GM18858 (cell line): ENCODE measurements around the gene CCT8.
"Not testable (repeated sequence)": the region's sequence is repeated elsewhere in the genome, so short reads cannot be mapped to it uniquely, and the experiment has no call there.

ENCODE experiments used
- ATAC-seq: cut with Tn5 transposase; IDR thresholded peaks from one replicate; pipeline ENCODE4 v1.9.1; 2021; ENCODE audit not compliant: unreplicated experiment

CCT8 gene

GRCh38 chr21:29078869-29079767 is 5.7 kb upstream of the CCT8 start:
- peak; percentile 41 for ATAC-seq

GRCh38 chr21:29077651-29078090 is 4.2 kb upstream of the CCT8 start:
- no peak for ATAC-seq

- not testable (repeated sequence) for ATAC-seq
Measured at GRCh38 chr21:29076731-29077640, 3.5 kb upstream of the CCT8 start.

- ATAC-seq, result no peak
Measured at GRCh38 chr21:29075706-29076466, 2.4 kb upstream of the CCT8 start.

- no peak for ATAC-seq
Measured at GRCh38 chr21:29074783-29075182, 1.3 kb upstream of the CCT8 start.

- ATAC-seq, result peak; percentile 16
Measured at GRCh38 chr21:29074007-29074376, 544 bp upstream of the CCT8 start.

- no peak for ATAC-seq
Measured at GRCh38 chr21:29072873-29073221, 601 bp downstream of the CCT8 start.

- peak; percentile 98 for ATAC-seq
Measured at GRCh38 chr21:29064850-29065481, 8.5 kb downstream of the CCT8 start.

GRCh38 chr21:29056538-29057050 is 16.9 kb downstream of the CCT8 start:
- ATAC-seq, result no peak

- no peak for ATAC-seq
Measured at GRCh38 chr21:29056005-29056404, 17.4 kb downstream of the CCT8 start.

GRCh38 chr21:29055080-29055479 is 18.4 kb downstream of the CCT8 start:
- no peak for ATAC-seq

GRCh38 chr21:29053656-29054055 is 19.8 kb downstream of the CCT8 start:
- ATAC-seq, result no peak

GRCh38 chr21:29053011-29053553 is 20.4 kb downstream of the CCT8 start:
- no peak for ATAC-seq

- no peak for ATAC-seq
Measured at GRCh38 chr21:29052224-29052623, 21.2 kb downstream of the CCT8 start.

GRCh38 chr21:29034678-29035077 is 38.8 kb downstream of the CCT8 start:
- no peak for ATAC-seq

GRCh38 chr21:29033871-29034270 is 39.6 kb downstream of the CCT8 start:
- ATAC-seq, result no peak

GRCh38 chr21:29033301-29033700 is 40.1 kb downstream of the CCT8 start:
- no peak for ATAC-seq

- no peak for ATAC-seq
Measured at GRCh38 chr21:29030909-29031308, 42.5 kb downstream of the CCT8 start.

GRCh38 chr21:29029524-29029923 is 43.9 kb downstream of the CCT8 start:
- ATAC-seq, result no peak

GRCh38 chr21:29025328-29025713 is 48.1 kb downstream of the CCT8 start:
- ATAC-seq, result no peak
